Activated CD8-positive, alpha-beta memory T cell treated with anti-CD3 and anti-CD28 coated beads, Interleukin-2, amount 10 ng/mL, durations not matched to agents 7 days and 5 days (primary cell): ENCODE measurements around the gene SH3PXD2B. TPM values are rescaled to one million over a fixed set of nuclear protein-coding genes. Genes with fewer than 3 reads are reported as not detected.

Experiments
- ATAC-seq: fragments of 150-1000 bp; cut with Tn5 transposase; one replicate; pipeline ENCODE4 v1.10.0; 2021; ENCODE audit warnings: moderate library complexity
- CTCF ChIA-PET: fragments of 350-600 bp; sonication (Branson Sonifier 250); formaldehyde crosslinking; loops from one replicate; lab custom pipeline; 2021; ENCODE audit warnings: antibody characterized with exemption; lab: Charles Lee
- DNase-seq: peaks from one replicate; pipeline ENCODE4 v3.0.0-alpha.2; 2020
- H3K27ac Mint-ChIP-seq: one replicate; pipeline ENCODE4 v1.8.0; 2021; ENCODE audit warnings: mild to moderate bottlenecking, mixed read lengths
- H3K27me3 Mint-ChIP-seq: one replicate; pipeline ENCODE4 v1.8.0; 2021; ENCODE audit warnings: mixed read lengths
- H3K36me3 Mint-ChIP-seq: one replicate; pipeline ENCODE4 v1.8.0; 2021; ENCODE audit warnings: mild to moderate bottlenecking, mixed read lengths
- H3K4me1 Mint-ChIP-seq: one replicate; pipeline ENCODE4 v1.8.0; 2021; ENCODE audit warnings: mixed read lengths
- H3K4me3 Mint-ChIP-seq: one replicate; pipeline ENCODE4 v1.8.0; 2021; ENCODE audit warnings: mild to moderate bottlenecking, moderate library complexity, mixed read lengths
- H3K9me3 Mint-ChIP-seq: one replicate; pipeline ENCODE4 v1.8.0; 2022; ENCODE audit warnings: low read depth, mixed read lengths
- total RNA-seq, 2 experiments: library from RNA; stranded (reverse); gene quantifications; one replicate each; pipeline ENCODE4 v1.2.3, GENCODE V29; 2021

The SH3PXD2B gene
- total RNA-seq, 2 experiments from 2014 or later, result 0.06 to 0.12 TPM

- Mint-ChIP-seq H3K27ac (no peak overlapping the region), H3K9me3 (no peaks in the 10 kb centered on the region), H3K4me3 (no peak overlapping the region), H3K36me3 (no peaks in the 10 kb centered on the region), H3K27me3 (peaks cover 16% of the 10 kb centered on the region), H3K4me1 (no peaks in the 10 kb centered on the region)
- CTCF ChIA-PET, result no interaction called here
- DNase-seq, result no peak
- ATAC-seq, result no peak
These were observed 37.9 kb upstream of the SH3PXD2B start for GRCh38 chr5:172492097-172492840.

- H3K36me3 Mint-ChIP-seq, result no peaks in the 10 kb centered on the region
- H3K9me3 Mint-ChIP-seq, result no peaks in the 10 kb centered on the region
- H3K27me3 Mint-ChIP-seq, result peaks cover 16% of the 10 kb centered on the region
- CTCF ChIA-PET, result no interaction called here
- no peak overlapping the region for H3K27ac Mint-ChIP-seq
- ATAC-seq (no peak), DNase-seq (no peak)
- no peaks in the 10 kb centered on the region for H3K4me1 Mint-ChIP-seq
- no peak overlapping the region for H3K4me3 Mint-ChIP-seq
These were observed 37.2 kb upstream of the SH3PXD2B start for GRCh38 chr5:172491481-172491880.

- H3K27me3 Mint-ChIP-seq, result peaks cover 11% of the 10 kb centered on the region
- CTCF ChIA-PET, result no interaction called here
- no peaks in the 10 kb centered on the region for H3K36me3 Mint-ChIP-seq
- H3K4me3 Mint-ChIP-seq, result no peak overlapping the region
- ATAC-seq (no peak), DNase-seq (no peak)
- no peak overlapping the region for H3K27ac Mint-ChIP-seq
- H3K9me3 Mint-ChIP-seq, result no peaks in the 10 kb centered on the region
- no peaks in the 10 kb centered on the region for H3K4me1 Mint-ChIP-seq
These were observed 36.5 kb upstream of the SH3PXD2B start for GRCh38 chr5:172490514-172491461.

GRCh38 chr5:172488221-172488620 lies 33.9 kb upstream of the SH3PXD2B start:
- peaks cover 8% of the 10 kb centered on the region for H3K9me3 Mint-ChIP-seq
- ATAC-seq, result no peak
- no peaks in the 10 kb centered on the region for H3K27me3 Mint-ChIP-seq
- H3K36me3 Mint-ChIP-seq, result no peaks in the 10 kb centered on the region
- no peak for DNase-seq
- H3K27ac Mint-ChIP-seq, result no peak overlapping the region
- no peak overlapping the region for H3K4me3 Mint-ChIP-seq
- CTCF ChIA-PET, result no interaction called here
- no peaks in the 10 kb centered on the region for H3K4me1 Mint-ChIP-seq

- no peaks in the 10 kb centered on the region for H3K36me3 Mint-ChIP-seq
These were observed 33.3 kb upstream of the SH3PXD2B start for GRCh38 chr5:172487671-172488070.

GRCh38 chr5:172486912-172487311 lies 32.6 kb upstream of the SH3PXD2B start:
- Mint-ChIP-seq H3K27me3 (no peaks in the 10 kb centered on the region), H3K9me3 (peaks cover 8% of the 10 kb centered on the region), H3K4me1 (no peaks in the 10 kb centered on the region), H3K27ac (no peak overlapping the region), H3K4me3 (no peak overlapping the region), H3K36me3 (no peaks in the 10 kb centered on the region)
- no peak for DNase-seq
- ATAC-seq, result no peak
- CTCF ChIA-PET, result no interaction called here

More at GRCh38 chr5:172487671-172488070, 33.3 kb upstream of the SH3PXD2B start:
- peaks cover 8% of the 10 kb centered on the region for H3K9me3 Mint-ChIP-seq
- H3K4me3 Mint-ChIP-seq, result no peak overlapping the region
- H3K27me3 Mint-ChIP-seq, result no peaks in the 10 kb centered on the region
- H3K27ac Mint-ChIP-seq, result no peak overlapping the region
- CTCF ChIA-PET, result no interaction called here
- H3K4me1 Mint-ChIP-seq, result no peaks in the 10 kb centered on the region
- no peak for DNase-seq
- ATAC-seq, result no peak

- CTCF ChIA-PET, result no interaction called here
These were observed 32.1 kb upstream of the SH3PXD2B start for GRCh38 chr5:172486451-172486850.

GRCh38 chr5:172485511-172486202 lies 31.3 kb upstream of the SH3PXD2B start:
- H3K4me3 Mint-ChIP-seq, result no peak overlapping the region
- H3K36me3 Mint-ChIP-seq, result no peaks in the 10 kb centered on the region
- H3K27ac Mint-ChIP-seq, result no peak overlapping the region
- H3K27me3 Mint-ChIP-seq, result no peaks in the 10 kb centered on the region
- no peaks in the 10 kb centered on the region for H3K4me1 Mint-ChIP-seq
- DNase-seq (no peak), ATAC-seq (no peak)
- CTCF ChIA-PET, result no interaction called here
- peaks cover 8% of the 10 kb centered on the region for H3K9me3 Mint-ChIP-seq

More at GRCh38 chr5:172486451-172486850, 32.1 kb upstream of the SH3PXD2B start:
- H3K4me3 Mint-ChIP-seq, result no peak overlapping the region
- no peaks in the 10 kb centered on the region for H3K4me1 Mint-ChIP-seq
- H3K36me3 Mint-ChIP-seq, result no peaks in the 10 kb centered on the region
- no peak overlapping the region for H3K27ac Mint-ChIP-seq
- no peaks in the 10 kb centered on the region for H3K27me3 Mint-ChIP-seq
- peaks cover 8% of the 10 kb centered on the region for H3K9me3 Mint-ChIP-seq
- ATAC-seq, result no peak
- DNase-seq, result no peak

- no peak for DNase-seq
- CTCF ChIA-PET, result interaction anchor here (1.4 kb wide), 1 partner anchor 213 kb away, joined by 7 read pairs; no protein-coding TSS in a partner anchor
- no peaks in the 10 kb centered on the region for H3K27me3 Mint-ChIP-seq
- no peak for ATAC-seq
- H3K9me3 Mint-ChIP-seq, result peaks cover 8% of the 10 kb centered on the region
- H3K4me1 Mint-ChIP-seq, result no peaks in the 10 kb centered on the region
- H3K4me3 Mint-ChIP-seq, result no peak overlapping the region
- H3K27ac Mint-ChIP-seq, result no peak overlapping the region
- H3K36me3 Mint-ChIP-seq, result no peaks in the 10 kb centered on the region
These were observed 30.3 kb upstream of the SH3PXD2B start for GRCh38 chr5:172484664-172485063.

GRCh38 chr5:172482156-172483020 lies 28.1 kb upstream of the SH3PXD2B start:
- DNase-seq (no peak), ATAC-seq (no peak)
- H3K27ac Mint-ChIP-seq, result no peak overlapping the region
- CTCF ChIA-PET, result interaction anchor here (0.9 to 4.9 kb wide), 2 partner anchors 215 to 219 kb away, joined by 3 to 54 read pairs; no protein-coding TSS in a partner anchor
- H3K4me1 Mint-ChIP-seq, result no peaks in the 10 kb centered on the region
- no peaks in the 10 kb centered on the region for H3K36me3 Mint-ChIP-seq
- H3K4me3 Mint-ChIP-seq, result no peak overlapping the region
- peaks cover 8% of the 10 kb centered on the region for H3K9me3 Mint-ChIP-seq
- no peaks in the 10 kb centered on the region for H3K27me3 Mint-ChIP-seq

GRCh38 chr5:172481011-172481800 lies 26.9 kb upstream of the SH3PXD2B start:
- no peak for ATAC-seq
- H3K27me3 Mint-ChIP-seq, result peaks cover 5% of the 10 kb centered on the region
- H3K9me3 Mint-ChIP-seq, result peaks cover 8% of the 10 kb centered on the region
- CTCF ChIA-PET, result interaction anchor here (1.4 to 4.9 kb wide), 2 partner anchors 30 to 216 kb away, joined by 4 to 54 read pairs; no protein-coding TSS in a partner anchor
- H3K4me3 Mint-ChIP-seq, result no peak overlapping the region
- H3K36me3 Mint-ChIP-seq, result no peaks in the 10 kb centered on the region
- H3K4me1 Mint-ChIP-seq, result no peaks in the 10 kb centered on the region
- H3K27ac Mint-ChIP-seq, result no peak overlapping the region
- DNase-seq, result no peak

GRCh38 chr5:172479784-172480115 lies 25.4 kb upstream of the SH3PXD2B start:
- ATAC-seq, result no peak
- H3K27ac Mint-ChIP-seq, result no peak overlapping the region
- peaks cover 5% of the 10 kb centered on the region for H3K27me3 Mint-ChIP-seq

More at GRCh38 chr5:172479784-172480115, 25.4 kb upstream of the SH3PXD2B start:
- H3K9me3 Mint-ChIP-seq, result peaks cover 4% of the 10 kb centered on the region
- H3K36me3 Mint-ChIP-seq, result no peaks in the 10 kb centered on the region
- H3K4me1 Mint-ChIP-seq, result no peaks in the 10 kb centered on the region
- no peak for DNase-seq
- CTCF ChIA-PET, result interaction anchor here (0.9 to 4.9 kb wide), 3 partner anchors 10 to 222 kb away, joined by 3 to 54 read pairs (median 5); no protein-coding TSS in a partner anchor
- H3K4me3 Mint-ChIP-seq, result no peak overlapping the region
